M059J (cell line): ENCODE measurements around the gene NECAB3. TPM values are rescaled to one million over a fixed set of nuclear protein-coding genes. Genes with fewer than 3 reads are reported as not detected.
A peak's percentile ranks its signal among the peaks of the same experiment; 100 is the strongest.
"Not testable (repeated sequence)": the region's sequence is repeated elsewhere in the genome, so short reads cannot be mapped to it uniquely, and the experiment has no call there.

Experiments
- DNase-seq: peaks from one replicate; pipeline ENCODE4 v3.0.0-alpha.2; 2012; ENCODE audit warnings: low read depth
- total RNA-seq: library from RNA; depleted of rRNA; stranded (reverse); fragments of >200 nt; shearing (Covaris generic); gene quantifications from 2 replicates; pipeline ENCODE4 v1.2.3, GENCODE V29; 2014

Gene NECAB3
- total RNA-seq, 1 experiment from 2014 or later: 60.5 TPM

DNA sequence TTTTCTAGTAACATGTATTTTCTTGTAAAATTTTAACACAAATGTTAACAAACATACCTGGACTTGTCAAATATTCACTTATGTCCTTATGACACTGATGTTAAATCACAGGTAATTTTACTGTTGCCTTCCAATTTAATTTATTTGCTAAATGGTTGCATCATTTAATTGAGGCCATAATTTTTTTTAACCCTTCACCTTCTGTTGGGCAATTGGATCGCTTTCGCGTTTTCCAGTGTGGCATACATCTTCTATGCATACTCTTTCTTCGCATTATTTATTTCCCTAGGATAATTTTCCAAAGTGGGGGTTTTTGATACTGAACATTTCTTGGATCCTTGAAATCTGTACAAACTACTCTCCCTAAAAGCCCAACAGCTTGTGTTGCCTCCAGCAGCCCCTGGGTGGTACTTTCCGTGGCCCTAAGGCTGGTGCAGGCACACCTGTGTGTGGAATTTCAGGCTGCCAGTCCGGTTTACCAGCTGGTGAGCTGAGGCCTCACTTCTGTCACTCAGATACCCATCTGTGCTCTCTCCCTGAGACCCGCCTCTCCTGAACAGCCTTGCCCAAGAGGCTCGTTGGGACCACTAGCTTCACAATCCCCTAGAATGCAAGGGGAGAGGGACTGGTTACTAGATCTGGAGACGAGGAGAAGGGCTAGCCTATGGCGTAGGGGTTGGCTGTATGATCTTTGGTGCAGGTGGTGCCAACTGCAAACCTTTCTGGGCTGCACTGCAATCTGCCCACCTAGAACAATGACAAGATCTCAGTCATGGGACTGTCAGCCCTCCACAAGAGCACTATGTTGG is 23.3 kb downstream of the NECAB3 start:
- no peak for DNase-seq

GRCh38 chr20:33650111-33650752 is 24.0 kb downstream of the NECAB3 start:
- DNase-seq: no peak

GRCh38 chr20:33649201-33649681 is 25.0 kb downstream of the NECAB3 start:
- no peak for DNase-seq

GRCh38 chr20:33648396-33649004 is 25.7 kb downstream of the NECAB3 start:
- DNase-seq: peak; percentile 73

- peak; percentile 93 for DNase-seq
Observed at GRCh38 chr20:33647603-33648395, 26.4 kb downstream of the NECAB3 start.

DNA sequence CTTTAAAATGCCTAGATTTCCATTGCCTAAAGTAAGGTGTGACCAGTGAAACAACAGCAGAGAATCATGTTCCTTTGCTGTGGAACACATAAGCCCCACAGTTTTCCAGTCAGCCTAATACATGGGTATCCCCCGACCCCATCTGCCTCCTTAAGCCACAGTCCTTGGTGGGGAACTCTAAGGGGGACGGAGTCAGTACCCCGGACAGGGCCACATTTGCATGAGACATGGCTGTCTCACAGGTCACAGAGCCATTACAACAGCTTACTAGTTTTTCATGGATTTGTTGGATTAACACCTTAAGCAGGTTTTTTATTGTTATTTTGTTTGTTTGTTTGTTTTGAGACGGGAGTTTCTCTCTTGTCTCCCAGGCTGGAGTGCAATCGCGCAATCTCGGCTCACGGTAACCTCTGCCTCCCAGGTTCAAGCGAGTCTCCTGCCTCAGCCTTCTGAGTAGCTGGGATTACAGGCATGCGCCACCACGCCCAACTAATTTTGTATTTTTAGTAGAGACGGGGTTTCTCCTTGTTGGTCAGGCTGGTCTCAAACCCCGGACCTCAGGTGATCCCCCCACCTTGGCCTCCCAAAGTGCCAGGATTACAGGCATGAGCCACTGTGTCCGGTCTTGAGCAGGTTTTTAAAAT is 27.1 kb downstream of the NECAB3 start:
- DNase-seq: not testable (repeated sequence)

GRCh38 chr20:33646191-33646590 is 28.0 kb downstream of the NECAB3 start:
- DNase-seq: no peak

- no peak for DNase-seq
Observed at GRCh38 chr20:33645396-33645795, 28.8 kb downstream of the NECAB3 start.

DNA sequence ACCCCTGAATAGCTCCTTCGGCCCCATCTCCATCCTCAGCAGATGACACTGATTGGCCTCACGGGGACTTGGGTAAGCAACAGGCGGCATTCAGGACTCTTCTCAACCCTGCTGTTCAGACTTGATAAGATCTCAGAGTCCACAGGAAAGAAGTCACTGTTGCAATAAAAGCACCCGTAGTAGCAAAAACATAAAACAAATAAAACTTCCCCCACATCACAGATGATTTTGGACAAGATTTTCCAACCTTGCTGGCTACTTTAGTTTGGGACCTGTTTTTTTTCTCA is 29.2 kb downstream of the NECAB3 start:
- DNase-seq: no peak

DNA sequence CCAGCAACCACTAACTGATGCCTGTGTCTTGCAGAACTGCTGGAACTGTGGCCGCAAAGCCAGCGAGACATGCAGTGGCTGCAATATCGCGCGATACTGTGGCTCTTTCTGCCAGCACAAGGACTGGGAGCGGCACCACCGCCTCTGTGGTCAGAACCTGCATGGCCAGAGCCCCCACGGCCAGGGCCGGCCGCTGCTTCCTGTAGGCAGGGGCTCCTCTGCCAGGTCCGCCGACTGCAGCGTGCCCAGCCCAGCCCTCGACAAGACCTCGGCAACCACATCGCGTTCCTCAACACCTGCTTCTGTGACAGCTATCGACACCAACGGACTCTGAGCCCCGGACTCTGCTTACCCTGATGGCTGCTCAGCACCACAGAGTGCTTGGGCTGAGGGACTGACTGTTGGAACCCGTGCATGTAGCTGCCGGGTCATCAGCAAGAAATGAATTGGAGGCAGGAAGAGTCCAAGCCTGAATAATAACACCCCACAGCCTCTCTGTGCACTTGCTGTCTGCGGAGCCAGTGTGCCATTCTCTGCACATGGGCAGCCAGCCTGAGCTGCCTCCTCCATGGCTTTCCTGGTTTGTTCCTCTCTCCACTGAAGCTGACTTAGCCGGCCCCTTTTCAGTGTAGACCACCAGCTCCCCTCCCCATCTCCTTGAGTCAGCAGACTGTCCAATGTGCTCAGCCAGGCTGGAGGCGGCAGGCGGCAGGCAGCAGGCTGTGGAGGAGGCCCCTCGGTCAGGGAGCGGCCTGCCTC is 29.7 kb downstream of the NECAB3 start:
- no peak for DNase-seq

DNA sequence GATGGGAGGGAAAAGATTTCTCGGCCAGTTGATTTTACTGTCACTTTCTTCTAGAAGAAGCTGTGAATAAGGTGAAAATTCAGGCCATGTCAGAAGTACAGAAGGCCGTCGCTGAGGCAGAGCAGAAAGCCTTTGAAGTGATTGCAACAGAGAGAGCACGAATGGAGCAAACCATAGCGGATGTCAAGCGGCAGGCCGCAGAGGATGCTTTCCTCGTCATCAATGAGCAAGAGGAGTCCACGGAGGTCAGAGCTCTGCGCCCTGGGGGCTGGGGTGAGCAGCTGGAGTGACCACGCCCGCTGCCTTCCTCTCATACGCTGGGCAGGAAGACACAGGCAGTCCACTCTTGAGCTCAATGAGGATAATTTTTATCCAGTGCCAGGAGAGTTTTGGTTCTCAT is 33.9 kb downstream of the NECAB3 start:
- DNase-seq: no peak

DNA sequence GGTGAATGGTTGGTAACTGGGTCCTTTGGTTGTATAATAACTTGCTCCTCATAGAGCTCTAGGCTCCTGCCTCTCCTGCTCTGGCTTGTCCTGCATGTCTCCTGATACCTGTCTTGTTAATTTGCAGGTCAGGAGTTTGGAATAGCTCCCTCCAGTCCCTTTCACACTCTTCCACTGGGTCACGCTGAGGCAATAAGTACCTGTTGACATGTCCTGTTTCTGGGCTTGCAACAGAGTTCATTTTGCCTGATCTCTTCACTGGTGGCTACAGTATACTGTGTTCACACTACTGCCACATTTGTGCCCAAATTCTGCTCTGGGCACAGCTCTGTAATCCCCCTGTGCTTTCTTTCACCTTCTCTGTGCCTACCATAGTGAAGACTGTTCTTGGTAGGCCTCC is 37.5 kb downstream of the NECAB3 start:
- no peak for DNase-seq

- DNase-seq: no peak
Observed at GRCh38 chr20:33635341-33635740, 38.9 kb downstream of the NECAB3 start.

- DNase-seq: not testable (repeated sequence)
Observed at GRCh38 chr20:33631910-33632309, 42.3 kb downstream of the NECAB3 start.

DNA sequence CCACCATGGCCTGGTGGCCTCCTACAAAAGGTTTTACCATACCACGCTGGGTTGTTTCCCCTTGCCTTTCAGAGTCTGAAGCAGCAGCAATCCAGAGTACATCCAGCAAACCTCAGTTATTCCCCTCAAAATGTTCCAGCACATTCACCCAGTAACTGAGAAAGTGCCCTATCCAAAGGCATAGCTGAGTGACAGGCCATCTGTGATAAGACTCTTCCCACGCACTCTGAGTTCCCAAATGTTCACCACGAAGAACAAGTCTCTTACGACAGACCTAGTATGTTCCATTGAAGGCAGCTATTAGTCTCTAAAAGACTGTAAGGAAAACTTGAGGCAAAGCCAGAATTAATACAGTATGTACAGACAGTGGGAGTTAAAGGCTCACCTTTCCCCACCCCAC is 43.7 kb downstream of the NECAB3 start:
- DNase-seq: no peak

DNA sequence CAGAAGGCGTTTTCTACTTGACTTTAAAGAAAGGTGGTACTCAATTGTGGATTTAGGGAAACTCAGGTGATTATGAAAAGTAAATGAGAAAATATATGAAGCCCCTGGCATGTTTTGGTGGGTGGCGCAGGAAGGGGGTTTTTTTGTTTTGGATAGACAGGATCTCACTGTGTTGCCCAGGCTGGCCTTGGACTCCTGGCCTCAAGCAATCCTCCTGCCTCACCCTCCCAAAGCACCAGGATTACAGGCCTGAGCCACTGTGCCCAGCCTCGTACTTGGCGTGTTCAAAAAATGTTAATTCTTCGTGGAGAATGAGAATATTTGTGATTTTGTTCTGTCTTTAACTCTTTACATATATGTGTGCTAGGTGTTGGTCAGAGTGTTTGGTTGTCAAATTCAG is 44.2 kb downstream of the NECAB3 start:
- no peak for DNase-seq

GRCh38 chr20:33629533-33629932 is 44.7 kb downstream of the NECAB3 start:
- no peak for DNase-seq

DNA sequence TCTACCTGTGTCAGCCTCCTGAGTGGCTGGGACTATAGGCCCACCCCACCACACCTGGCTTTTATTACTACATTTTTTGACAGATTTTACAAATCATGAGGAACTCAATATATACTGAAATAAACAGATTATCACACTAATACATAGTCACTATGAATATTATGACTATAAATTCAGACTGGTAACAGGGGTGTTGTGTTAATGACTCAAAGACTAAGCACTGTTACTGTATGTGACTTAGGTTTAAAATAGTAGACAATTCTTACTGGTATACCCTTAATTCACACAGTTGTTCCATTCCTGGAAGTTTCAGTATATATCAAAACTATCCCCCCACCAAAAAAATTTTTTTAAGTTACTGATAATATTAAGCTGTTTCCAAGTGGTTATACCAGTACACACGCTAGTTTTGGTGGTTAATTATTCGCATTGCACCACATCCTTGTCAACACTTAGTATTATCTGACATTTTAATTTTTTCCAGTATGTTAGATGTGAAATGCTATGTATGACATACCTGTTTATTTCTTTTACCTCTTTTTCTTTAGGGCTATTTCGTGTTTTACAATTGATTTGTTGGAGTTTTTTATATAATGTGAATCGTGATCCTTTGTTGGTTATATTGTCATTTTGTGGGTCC is 46.5 kb downstream of the NECAB3 start:
- DNase-seq: no peak

GRCh38 chr20:33626190-33626589 is 48.0 kb downstream of the NECAB3 start:
- DNase-seq: no peak

- DNase-seq: no peak
Observed at GRCh38 chr20:33624399-33624798, 49.8 kb downstream of the NECAB3 start.
